ENCODE measurements around the gene SMG6. TPM values are rescaled to one million over a fixed set of nuclear protein-coding genes. Genes with fewer than 3 reads are reported as not detected.

Gene SMG6
- total RNA-seq, 2 experiments from 2014 or later, result 39.3 to 39.7 TPM

DNA sequence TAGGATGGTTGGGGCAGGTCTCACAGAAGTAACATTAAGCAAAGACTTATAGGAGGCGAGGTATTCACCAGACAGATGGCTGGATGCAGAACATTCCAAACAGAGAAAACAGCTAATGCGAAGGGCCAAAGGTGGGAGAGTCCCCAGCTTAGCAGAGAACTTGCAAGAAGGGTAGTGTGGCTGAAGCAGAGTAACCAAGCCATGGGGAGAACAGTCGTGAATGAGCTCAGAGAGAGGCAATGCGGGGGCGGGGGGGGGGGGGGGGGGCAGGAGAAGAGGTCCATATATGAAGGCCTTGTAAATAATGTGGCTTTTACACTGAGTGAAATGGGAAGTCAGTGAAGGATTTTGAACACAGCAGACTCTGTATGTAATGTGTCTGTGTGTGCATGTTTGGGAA, 81.3 kb downstream of the SMG6 start:
- intact Hi-C loops (cut with DNase I, micrococcal nuclease), result no loop called here
- Histone ChIP-seq H3K9me3 (ENCODE audit: control insufficient read depth in 1 of 2, insufficient read depth in 1 of 2, low read length in 2 of 2) (no peaks in the 10 kb centered on the region), H3K27me3 (ENCODE audit: control insufficient read depth in 1 of 2, insufficient read depth in 2 of 2, low read length in 2 of 2) (no peaks in the 10 kb centered on the region), H3K4me1 (ENCODE audit: insufficient read depth, low read length) (peaks cover 18% of the 10 kb centered on the region), H3K4me3 (ENCODE audit: low read length) (no peak overlapping the region), H3K27ac (ENCODE audit: low read depth in 1 of 2, low read length in 2 of 2) (peak overlapping the region in 1 of 2 donors; percentile 66), H3K36me3 (ENCODE audit: insufficient read depth, low read length) (peaks cover 11% of the 10 kb centered on the region)
- ChIA-PET POLR2A (no interaction called here), CTCF (interaction anchor here (1.3 to 4.5 kb wide), 3 partner anchors 7 to 60 kb away, joined by 7 to 23 read pairs (median 7); no protein-coding TSS in a partner anchor)
- H3K36me3 Mint-ChIP-seq (ENCODE audit: low read depth), result peaks cover 42% of the 10 kb centered on the region
- no peak for ATAC-seq (ENCODE audit: poor library complexity)
- peak overlapping the region; percentile 60 for H3K27ac Mint-ChIP-seq
- no peaks in the 10 kb centered on the region for H3K9me3 Mint-ChIP-seq
- DNase-seq, result no peak
- TF ChIP-seq, protein P1, sequence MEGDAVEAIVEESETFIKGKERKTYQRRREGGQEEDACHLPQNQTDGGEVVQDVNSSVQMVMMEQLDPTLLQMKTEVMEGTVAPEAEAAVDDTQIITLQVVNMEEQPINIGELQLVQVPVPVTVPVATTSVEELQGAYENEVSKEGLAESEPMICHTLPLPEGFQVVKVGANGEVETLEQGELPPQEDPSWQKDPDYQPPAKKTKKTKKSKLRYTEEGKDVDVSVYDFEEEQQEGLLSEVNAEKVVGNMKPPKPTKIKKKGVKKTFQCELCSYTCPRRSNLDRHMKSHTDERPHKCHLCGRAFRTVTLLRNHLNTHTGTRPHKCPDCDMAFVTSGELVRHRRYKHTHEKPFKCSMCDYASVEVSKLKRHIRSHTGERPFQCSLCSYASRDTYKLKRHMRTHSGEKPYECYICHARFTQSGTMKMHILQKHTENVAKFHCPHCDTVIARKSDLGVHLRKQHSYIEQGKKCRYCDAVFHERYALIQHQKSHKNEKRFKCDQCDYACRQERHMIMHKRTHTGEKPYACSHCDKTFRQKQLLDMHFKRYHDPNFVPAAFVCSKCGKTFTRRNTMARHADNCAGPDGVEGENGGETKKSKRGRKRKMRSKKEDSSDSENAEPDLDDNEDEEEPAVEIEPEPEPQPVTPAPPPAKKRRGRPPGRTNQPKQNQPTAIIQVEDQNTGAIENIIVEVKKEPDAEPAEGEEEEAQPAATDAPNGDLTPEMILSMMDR (IDR thresholded peaks at IDR 0.05), result no peak
- no peaks in the 10 kb centered on the region for H3K27me3 Mint-ChIP-seq
- H3K4me1 Mint-ChIP-seq (ENCODE audit: low read depth), result peaks cover 38% of the 10 kb centered on the region
- H3K4me3 Mint-ChIP-seq, result no peak overlapping the region

DNA sequence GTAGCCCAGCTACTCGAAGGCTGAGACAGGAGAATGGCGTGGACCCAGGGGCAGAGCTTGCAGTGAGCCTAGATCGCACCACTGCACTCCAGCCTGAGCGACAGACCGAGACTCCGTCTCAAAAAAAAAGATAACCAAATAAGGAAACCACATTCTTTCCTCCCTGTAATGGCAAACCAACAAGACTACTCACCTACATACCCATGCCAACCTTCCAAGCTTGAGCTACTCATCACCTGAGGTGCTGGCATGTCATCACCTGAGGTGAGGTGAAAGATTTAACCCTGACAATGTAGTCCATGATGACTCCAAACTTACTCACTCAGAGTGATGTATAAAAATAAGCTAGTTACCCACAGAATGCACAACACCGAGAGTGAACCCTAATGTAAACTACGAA, 85.2 kb downstream of the SMG6 start:
- H3K9me3 ChIP-seq (ENCODE audit: control insufficient read depth in 1 of 2, insufficient read depth in 1 of 2, low read length in 2 of 2), result no peaks in the 10 kb centered on the region
- TF ChIP-seq, protein P1 (IDR thresholded peaks at IDR 0.05), result no peak
- Mint-ChIP-seq H3K4me1 (ENCODE audit: low read depth) (peaks cover 56% of the 10 kb centered on the region), H3K9me3 (no peaks in the 10 kb centered on the region), H3K27me3 (no peaks in the 10 kb centered on the region), H3K27ac (peak overlapping the region; percentile 81), H3K36me3 (ENCODE audit: low read depth) (peaks cover 24% of the 10 kb centered on the region), H3K4me3 (no peak overlapping the region)
- peaks cover 8% of the 10 kb centered on the region for H3K36me3 ChIP-seq (ENCODE audit: insufficient read depth, low read length)
- H3K4me1 ChIP-seq (ENCODE audit: insufficient read depth, low read length), result peaks cover 38% of the 10 kb centered on the region
- H3K27me3 ChIP-seq (ENCODE audit: control insufficient read depth in 1 of 2, insufficient read depth in 2 of 2, low read length in 2 of 2), result no peaks in the 10 kb centered on the region
- intact Hi-C loops (cut with DNase I, micrococcal nuclease), result loop anchor here in 1 of 2 experiments (10.0 kb wide), 1 partner anchor 164 kb away; the partner anchor contains the start of gene HIC1
- ChIA-PET CTCF (interaction anchor here (0.6 kb wide), 1 partner anchor 106 kb away, joined by 4 read pairs; no protein-coding TSS in a partner anchor), POLR2A (no interaction called here)
- no peak for DNase-seq
- H3K4me3 ChIP-seq (ENCODE audit: low read length), result no peak overlapping the region
- no peak for ATAC-seq (ENCODE audit: poor library complexity)
- no peak overlapping the region for H3K27ac ChIP-seq (ENCODE audit: low read depth in 1 of 2, low read length in 2 of 2)

DNA sequence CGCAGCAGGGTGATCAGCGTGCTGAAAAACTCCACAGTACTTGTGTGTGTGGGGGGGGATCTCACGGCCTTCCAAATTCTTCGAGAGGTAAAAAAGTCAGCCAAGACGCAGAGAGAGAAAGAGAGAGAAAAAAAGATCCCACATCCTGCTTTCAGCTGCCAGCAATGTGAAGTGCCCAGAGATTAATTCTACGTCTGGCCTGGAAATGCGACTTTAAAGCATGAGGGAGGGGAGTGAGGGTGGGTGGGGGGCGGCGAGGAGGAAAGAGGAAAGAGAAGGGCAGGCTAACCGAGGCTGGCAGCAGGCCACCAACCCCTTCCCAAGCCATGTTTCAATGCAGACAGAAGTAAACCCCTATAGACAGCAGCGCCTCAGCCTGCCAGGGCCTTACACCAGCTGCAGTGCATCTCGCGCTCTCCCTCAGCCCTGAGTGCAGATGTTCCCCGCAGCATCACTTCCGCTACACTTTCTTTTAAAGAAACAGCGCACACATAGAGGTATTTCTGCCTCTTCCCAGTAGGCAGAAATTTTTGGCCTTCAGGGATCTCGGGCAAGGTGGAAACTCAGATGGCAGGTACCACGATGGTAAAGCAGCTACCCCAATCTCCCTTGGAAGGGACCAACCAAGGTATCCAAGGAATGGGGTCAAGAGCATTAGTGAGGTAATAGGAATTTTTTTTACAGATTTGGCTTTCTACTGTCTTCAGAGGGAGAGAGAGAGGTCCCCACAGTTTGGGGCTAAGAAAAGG, 87.8 kb downstream of the SMG6 start:
- Mint-ChIP-seq H3K36me3 (ENCODE audit: low read depth) (peaks cover 17% of the 10 kb centered on the region), H3K4me3 (peak overlapping the region; percentile 68)

More for the DNA sequence above, 87.8 kb downstream of the SMG6 start:
- H3K9me3 ChIP-seq (ENCODE audit: control insufficient read depth in 1 of 2, insufficient read depth in 1 of 2, low read length in 2 of 2), result no peaks in the 10 kb centered on the region
- Mint-ChIP-seq H3K4me1 (ENCODE audit: low read depth) (peaks cover 58% of the 10 kb centered on the region), H3K9me3 (no peaks in the 10 kb centered on the region), H3K27ac (peak overlapping the region; percentile 95), H3K27me3 (no peaks in the 10 kb centered on the region)
- peak overlapping the region; percentile 81 to 83 for H3K27ac ChIP-seq (ENCODE audit: low read depth in 1 of 2, low read length in 2 of 2)
- peaks cover 3% of the 10 kb centered on the region for H3K36me3 ChIP-seq (ENCODE audit: insufficient read depth, low read length)
- ChIA-PET POLR2A (interaction anchor here (0.9 to 2.8 kb wide), 8 partner anchors 12 to 157 kb away, joined by 3 to 12 read pairs (median 6); partner anchors contain the start of genes SMG6 and SRR), CTCF (interaction anchor here (0.8 to 2.5 kb wide), 4 partner anchors 8 to 161 kb away, joined by 4 to 7 read pairs (median 5); partner anchors contain the start of gene HIC1)
- H3K27me3 ChIP-seq (ENCODE audit: control insufficient read depth in 1 of 2, insufficient read depth in 2 of 2, low read length in 2 of 2), result no peaks in the 10 kb centered on the region
- H3K4me1 ChIP-seq (ENCODE audit: insufficient read depth, low read length), result peaks cover 44% of the 10 kb centered on the region
- ATAC-seq (ENCODE audit: poor library complexity), result peak; percentile 93
- peak overlapping the region; percentile 37 for H3K4me3 ChIP-seq (ENCODE audit: low read length)
- TF ChIP-seq, protein P1 (IDR thresholded peaks at IDR 0.05), result no peak
- intact Hi-C loops (cut with DNase I, micrococcal nuclease), result loop anchor here in 1 of 2 experiments (2.0 to 10.0 kb wide), 2 partner anchors 29 to 161 kb away; partner anchors contain the start of gene HIC1
- peak; percentile 54 to 88 (median 64) for DNase-seq

Measured in CD4-positive, alpha-beta T cell (primary cell).